SHP77 (cell line): ENCODE data around the gene MAML3.

Experiments used
- DNase-seq, 2 experiments: peaks; one replicate each; lab custom pipeline; 2025; lab: John Stamatoyannopoulos, UW

MAML3 gene

DNA sequence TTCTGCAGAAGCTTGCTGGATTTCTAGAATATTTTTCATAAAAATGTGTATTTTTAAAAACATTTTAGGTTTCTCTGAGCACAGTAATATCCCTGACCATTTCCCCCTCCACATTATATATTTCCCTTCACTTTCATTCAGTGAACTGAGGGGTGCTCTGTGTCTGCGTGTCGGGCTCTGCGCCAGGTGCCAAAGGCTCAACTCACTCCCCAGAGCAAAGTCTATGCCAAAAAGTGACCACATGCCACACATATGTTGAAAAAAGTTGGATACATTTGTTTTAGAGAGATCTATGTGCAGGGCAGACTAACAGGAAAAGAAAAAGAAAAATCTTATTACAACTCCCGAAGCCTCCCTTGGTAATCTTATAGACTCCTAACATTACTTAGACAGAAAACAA, 254.6 kb downstream of the MAML3 start:
- DNase-seq: no peak

GRCh38 chr4:139898293-139898692, 255.7 kb downstream of the MAML3 start:
- DNase-seq: no peak

DNA sequence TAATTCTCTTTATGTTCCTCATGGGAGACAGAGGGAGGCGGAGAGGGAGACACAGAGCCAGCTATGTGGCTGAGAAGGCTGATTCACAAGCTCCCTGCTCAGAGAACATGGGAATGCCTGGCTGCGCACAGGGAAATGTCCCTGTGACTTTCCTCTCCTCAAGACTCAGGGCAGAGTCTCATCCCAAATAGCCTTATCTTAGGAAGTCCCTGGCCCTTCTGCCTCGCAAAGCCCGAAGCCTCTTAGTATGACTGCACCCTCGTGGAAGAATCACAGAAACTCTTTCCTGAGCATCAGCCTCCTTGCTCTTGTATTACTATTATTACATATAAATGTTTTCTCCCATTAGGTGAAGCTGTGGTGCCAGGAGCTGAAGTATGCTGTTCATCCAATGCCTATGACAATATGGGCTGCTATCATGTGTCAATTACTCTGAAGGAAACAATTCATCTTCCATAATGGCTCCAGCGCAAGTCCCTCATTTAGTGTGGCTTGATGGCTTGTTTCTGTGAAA, 257.8 kb downstream of the MAML3 start:
- no peak for DNase-seq

GRCh38 chr4:139893801-139894200, 260.2 kb downstream of the MAML3 start:
- no peak for DNase-seq

DNA sequence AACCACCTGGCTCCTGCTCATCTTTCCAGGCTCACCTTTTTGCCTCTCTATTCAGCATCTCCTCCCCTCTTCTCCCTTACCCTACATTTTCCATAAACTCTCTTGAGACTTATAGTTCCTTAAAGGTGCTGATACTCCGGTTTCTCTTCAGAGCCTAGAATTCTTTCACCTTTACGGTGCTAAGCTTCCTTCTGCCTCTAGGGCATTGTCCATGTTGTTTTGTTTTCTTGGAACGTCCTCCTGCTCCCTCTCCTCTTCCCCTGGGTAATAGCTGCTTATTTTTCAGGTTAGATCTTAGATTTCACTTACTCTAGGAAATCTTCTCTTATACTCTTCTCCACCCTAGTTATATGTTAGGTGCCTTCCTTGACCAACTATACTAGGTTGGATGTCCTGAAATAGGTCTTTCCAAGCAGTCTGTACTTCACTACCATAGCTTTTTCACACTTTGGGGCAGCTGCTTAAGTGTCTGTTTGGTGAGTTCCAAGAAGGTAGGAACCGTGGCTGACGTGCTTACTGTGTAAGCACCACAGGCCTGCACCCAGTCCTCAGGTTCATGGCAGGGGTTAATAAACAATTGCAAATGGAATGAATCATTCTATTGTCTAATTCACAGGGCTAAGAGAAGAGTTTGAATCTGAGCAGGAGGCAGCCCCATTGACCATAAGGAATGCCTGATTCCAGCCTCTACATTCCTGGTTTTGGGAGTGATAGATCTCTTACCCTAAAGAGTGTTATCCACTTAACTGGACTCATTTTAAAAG, 260.8 kb downstream of the MAML3 start:
- no peak for DNase-seq

GRCh38 chr4:139890816-139891215, 263.2 kb downstream of the MAML3 start:
- DNase-seq: no peak

DNA sequence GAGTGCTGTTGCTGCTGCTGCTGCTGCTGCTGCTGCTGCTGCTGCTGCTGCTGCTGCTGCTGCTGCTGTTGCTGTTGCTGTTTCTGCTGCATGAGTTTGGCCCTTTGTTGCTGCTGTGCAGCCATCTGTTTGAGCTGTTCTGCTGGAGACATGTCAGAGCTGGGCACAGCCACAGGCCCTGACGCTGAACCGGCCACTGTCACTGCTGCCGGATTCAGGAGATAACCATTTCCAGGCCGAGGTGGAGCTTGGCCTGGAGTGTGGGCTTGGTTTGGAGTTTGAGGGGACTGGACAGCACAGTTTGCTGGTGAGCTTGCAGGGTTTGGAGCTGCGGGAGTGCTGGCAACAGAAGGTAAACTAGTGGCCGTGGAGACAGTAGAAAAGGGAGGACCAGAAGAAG, 264.1 kb downstream of the MAML3 start:
- DNase-seq: no peak

DNA sequence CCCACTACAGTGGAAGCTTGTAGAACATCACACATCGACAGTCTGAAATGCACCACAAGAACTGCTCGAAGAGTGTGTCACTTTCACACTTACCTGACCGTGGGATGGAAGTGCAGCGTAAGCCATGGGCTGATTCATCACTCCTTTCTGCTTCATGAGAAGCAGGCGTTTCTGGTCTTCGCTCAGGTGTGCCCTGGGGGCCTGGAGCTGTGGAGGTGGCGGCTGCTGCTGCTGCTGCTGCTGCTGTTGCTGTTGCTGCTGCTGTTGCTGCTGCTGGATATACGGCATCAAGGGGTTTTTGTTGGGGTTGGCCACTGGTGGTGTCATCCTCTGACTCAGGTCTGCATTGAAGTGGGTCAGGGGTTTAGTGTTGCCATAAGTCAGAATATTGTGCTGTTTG, 264.7 kb downstream of the MAML3 start:
- DNase-seq: no peak

- DNase-seq: peak in 1 of 2 experiments; percentile 22
These were observed 265.8 kb downstream of the MAML3 start for GRCh38 chr4:139887962-139888735.

DNA sequence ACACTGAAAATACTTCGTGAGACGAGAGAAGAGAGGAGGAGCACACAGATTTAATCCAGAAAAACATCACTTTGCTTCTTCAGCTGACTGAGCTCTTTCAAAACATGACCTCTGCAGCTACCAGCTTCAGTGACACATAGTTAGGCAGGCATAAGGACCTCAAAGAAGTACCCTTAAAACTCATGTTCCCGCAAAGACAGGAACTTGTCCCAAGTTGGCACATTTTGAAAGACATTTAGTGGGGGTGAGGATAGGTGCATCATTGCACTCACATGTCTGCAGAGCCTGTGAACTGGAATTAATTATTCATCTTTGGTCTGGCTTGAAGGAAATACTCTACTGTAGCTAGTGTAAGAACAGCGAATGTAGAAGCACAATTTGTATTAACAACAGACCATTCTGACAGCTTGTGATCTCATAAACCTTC, 266.6 kb downstream of the MAML3 start:
- no peak for DNase-seq

DNA sequence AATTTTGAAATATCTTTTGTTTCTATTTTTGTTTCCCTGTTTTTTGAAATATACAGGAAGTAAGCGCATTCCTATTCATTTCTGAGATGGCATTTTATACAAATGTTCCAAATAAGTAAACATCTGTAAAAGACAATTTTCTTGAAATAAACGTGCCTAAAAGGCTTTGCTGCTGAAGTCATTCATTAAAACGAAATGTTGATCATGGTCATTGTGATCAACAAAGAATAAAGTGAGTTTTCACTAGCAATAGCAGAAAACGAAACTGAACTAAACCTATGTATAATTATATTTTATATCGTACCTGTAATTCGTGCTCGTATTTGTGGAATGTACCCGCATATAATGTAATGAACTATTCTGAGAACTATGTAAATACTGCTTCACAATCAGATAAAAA, 267.2 kb downstream of the MAML3 start:
- DNase-seq: no peak

GRCh38 chr4:139884438-139884837, 269.5 kb downstream of the MAML3 start:
- DNase-seq: no peak

- DNase-seq: no peak
These were observed 273.1 kb downstream of the MAML3 start for GRCh38 chr4:139880841-139881240.

DNA sequence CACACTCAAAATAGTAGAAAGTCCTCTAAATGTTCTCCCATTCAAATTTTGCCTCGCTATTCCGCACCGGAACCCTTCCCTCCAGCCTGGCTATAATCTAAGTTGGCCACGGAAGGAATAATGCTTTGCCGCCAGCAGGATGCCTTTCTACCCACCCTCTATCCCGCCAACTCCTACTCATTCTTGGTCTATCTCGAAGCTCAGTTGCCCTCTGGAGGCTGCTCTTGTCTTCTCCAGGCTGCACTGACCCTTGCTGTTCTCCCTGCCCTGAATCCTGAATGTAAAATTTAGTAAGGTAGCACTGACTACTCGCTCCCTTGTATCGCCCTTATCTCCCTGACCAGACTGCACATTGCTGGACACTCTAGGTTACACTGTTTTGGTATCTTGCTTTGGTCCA, 275.9 kb downstream of the MAML3 start:
- no peak for DNase-seq

- no peak for DNase-seq
These were observed 277.5 kb downstream of the MAML3 start for GRCh38 chr4:139876337-139876941.

GRCh38 chr4:139875411-139875825, 278.6 kb downstream of the MAML3 start:
- DNase-seq: peak; percentile 37 to 46

DNA sequence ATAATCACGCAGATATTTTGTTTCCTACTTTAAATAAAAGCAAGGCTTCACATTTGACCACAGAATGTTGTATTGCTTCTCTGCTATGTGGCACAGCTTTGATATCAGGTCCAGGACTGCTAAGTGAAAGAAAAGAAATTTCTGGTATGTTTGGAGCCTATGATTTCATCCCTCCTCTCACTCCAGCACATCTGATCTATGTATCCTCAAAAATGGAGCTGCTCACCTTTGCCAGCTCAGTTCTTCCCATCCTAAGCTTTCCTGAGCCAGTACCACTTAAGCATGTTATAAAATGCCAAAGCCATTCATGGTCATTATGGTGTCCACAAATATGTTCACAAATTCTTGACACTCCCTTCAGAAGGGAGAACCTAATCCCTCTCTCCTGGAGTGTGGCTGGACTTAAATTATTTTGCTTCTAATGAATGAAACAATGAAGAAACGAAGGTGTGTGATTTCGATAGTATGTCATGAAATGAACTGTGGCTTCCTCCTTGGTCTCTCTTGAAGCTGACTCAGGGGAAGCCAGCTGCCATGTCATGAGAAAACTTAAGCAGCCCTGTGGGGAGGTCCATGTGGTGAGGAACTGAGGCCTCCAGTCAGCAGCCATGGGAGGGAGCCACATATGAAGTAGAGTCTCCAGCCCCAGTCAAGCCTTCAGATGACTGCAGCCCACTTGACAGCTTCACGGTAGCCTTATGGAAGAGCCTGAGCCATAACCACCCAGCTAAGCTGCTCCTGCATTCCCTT, 280.7 kb downstream of the MAML3 start:
- no peak for DNase-seq

- DNase-seq: no peak
These were observed 281.7 kb downstream of the MAML3 start for GRCh38 chr4:139872274-139872673.

GRCh38 chr4:139869810-139870209, 284.2 kb downstream of the MAML3 start:
- DNase-seq: no peak

GRCh38 chr4:139866276-139866962, 287.6 kb downstream of the MAML3 start:
- no peak for DNase-seq

DNA sequence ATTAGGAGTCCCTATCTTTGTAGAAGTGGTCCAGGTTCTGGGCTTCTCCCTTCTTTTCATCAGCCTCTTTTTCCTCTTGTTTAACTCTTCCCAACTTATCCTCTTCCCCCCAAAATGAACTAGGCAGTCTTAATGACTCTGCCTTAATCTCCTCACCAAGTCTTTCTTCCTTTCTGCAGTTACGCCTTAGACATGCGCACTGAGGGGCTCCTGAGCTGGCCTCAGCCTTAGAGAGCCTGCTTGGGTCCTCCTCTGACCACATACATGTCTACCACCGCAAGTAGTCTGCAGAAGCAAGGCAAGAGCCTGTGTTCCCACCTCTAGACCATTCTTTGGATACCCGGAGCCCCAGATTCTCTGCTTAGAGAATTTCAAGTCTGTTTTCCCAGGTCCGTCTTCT, 288.4 kb downstream of the MAML3 start:
- DNase-seq: no peak
